DMS153 treated with DMSO at 0.1 percent for 48 hours (cell line): ENCODE results near the gene ZDHHC1.

ENCODE experiments used
- DNase-seq: peaks from one replicate; lab custom pipeline; 2025; ENCODE audit not compliant: unreplicated experiment; lab: John Stamatoyannopoulos, UW

The ZDHHC1 gene

GRCh38 chr16:67415872-67416793 lies at the start of gene ZDHHC1:
TSS of gene ZDHHC1 (minus strand) at chr16:67416477. CDS start at chr16:67407775, 8,702 bp downstream.
- DNase-seq, result peak; percentile 35

- no peak for DNase-seq
Measured at GRCh38 chr16:67464565-67464964, 48.3 kb upstream of the ZDHHC1 start.

- DNase-seq, result no peak
Measured at GRCh38 chr16:67463691-67464090, 47.4 kb upstream of the ZDHHC1 start.

GRCh38 chr16:67463059-67463458 lies 46.8 kb upstream of the ZDHHC1 start:
- DNase-seq, result no peak

GRCh38 chr16:67462279-67462655 lies 46.0 kb upstream of the ZDHHC1 start:
- no peak for DNase-seq

GRCh38 chr16:67461600-67462278 lies 45.5 kb upstream of the ZDHHC1 start:
- no peak for DNase-seq

- DNase-seq, result no peak
Measured at GRCh38 chr16:67460961-67461360, 44.7 kb upstream of the ZDHHC1 start.

- DNase-seq, result no peak
Measured at GRCh38 chr16:67460168-67460567, 43.9 kb upstream of the ZDHHC1 start.

GRCh38 chr16:67459861-67460150 lies 43.5 kb upstream of the ZDHHC1 start:
- no peak for DNase-seq

- DNase-seq, result peak; percentile 30
Measured at GRCh38 chr16:67459066-67459860, 43.0 kb upstream of the ZDHHC1 start.

GRCh38 chr16:67458121-67458641 lies 41.9 kb upstream of the ZDHHC1 start:
- no peak for DNase-seq

- no peak for DNase-seq
Measured at GRCh38 chr16:67457611-67458010, 41.3 kb upstream of the ZDHHC1 start.

GRCh38 chr16:67456391-67457081 lies 40.3 kb upstream of the ZDHHC1 start:
- no peak for DNase-seq

- no peak for DNase-seq
Measured at GRCh38 chr16:67454852-67455251, 38.6 kb upstream of the ZDHHC1 start.

- DNase-seq, result no peak
Measured at GRCh38 chr16:67454104-67454503, 37.8 kb upstream of the ZDHHC1 start.

- DNase-seq, result no peak
Measured at GRCh38 chr16:67451704-67452435, 35.6 kb upstream of the ZDHHC1 start.

- no peak for DNase-seq
Measured at GRCh38 chr16:67451061-67451703, 34.9 kb upstream of the ZDHHC1 start.

GRCh38 chr16:67449739-67450138 lies 33.5 kb upstream of the ZDHHC1 start:
- DNase-seq, result no peak

- DNase-seq, result no peak
Measured at GRCh38 chr16:67449336-67449735, 33.1 kb upstream of the ZDHHC1 start.

GRCh38 chr16:67448580-67448979 lies 32.3 kb upstream of the ZDHHC1 start:
- no peak for DNase-seq
